OCI-LY1 (cell line): ENCODE measurements around the gene CARMIL1.

Source experiments
- H2AFZ ChIP-seq: fragments of 200-600 bp; sonication (generic), shearing (Covaris generic); 2 replicates; pipeline ENCODE4 v1.6.0; 2014; ENCODE audit warnings: antibody characterized with exemption, mild to moderate bottlenecking, low read length
- H3F3A ChIP-seq: fragments of 200-600 bp; sonication (generic), shearing (Covaris generic); 2 replicates; pipeline ENCODE4 v1.6.0; 2014; ENCODE audit warnings: mild to moderate bottlenecking, antibody characterized with exemption, low read length, moderate library complexity; ENCODE audit not compliant: insufficient read depth
- H3K27ac ChIP-seq: fragments of 200-600 bp; sonication (generic); 2 replicates; pipeline ENCODE4 v1.5.1; 2014; ENCODE audit warnings: low read length, mixed run types, mild to moderate bottlenecking, low read depth; ENCODE audit not compliant: poor library complexity, severe bottlenecking
- H3K27me3 ChIP-seq: fragments of 200-600 bp; sonication (generic); 2 replicates; pipeline ENCODE4 v1.6.0; 2014; ENCODE audit warnings: antibody characterized with exemption, mild to moderate bottlenecking, low read length, moderate library complexity; ENCODE audit not compliant: insufficient read depth
- H3K36me3 ChIP-seq: fragments of 200-600 bp; sonication (generic); 2 replicates; pipeline ENCODE4 v1.6.1; 2014; ENCODE audit warnings: mild to moderate bottlenecking, antibody characterized with exemption, low read length, moderate library complexity, mixed read lengths; ENCODE audit not compliant: insufficient read depth
- H3K4me1 ChIP-seq: fragments of 200-600 bp; sonication (generic); 2 replicates; pipeline ENCODE4 v1.5.1; 2014; ENCODE audit warnings: mild to moderate bottlenecking, low read length, moderate library complexity; ENCODE audit not compliant: insufficient read depth, severe bottlenecking
- H3K4me2 ChIP-seq: fragments of 200-600 bp; sonication (generic), shearing (Covaris generic); 2 replicates; pipeline ENCODE4 v1.6.1; 2014; ENCODE audit warnings: low read length
- H3K4me3 ChIP-seq: fragments of 200-600 bp; sonication (generic); 2 replicates; pipeline ENCODE4 v1.5.1; 2014; ENCODE audit warnings: low read length, low read depth, mild to moderate bottlenecking, mixed read lengths; ENCODE audit not compliant: poor library complexity, severe bottlenecking
- H3K79me2 ChIP-seq: fragments of 200-600 bp; shearing (Covaris generic); 2 replicates; pipeline ENCODE4 v1.6.1; 2016; ENCODE audit warnings: mixed run types, low read length, mixed read lengths; ENCODE audit not compliant: insufficient read depth
- H3K9ac ChIP-seq: fragments of 200-600 bp; sonication (generic), shearing (Covaris generic); 2 replicates; pipeline ENCODE4 v1.6.1; 2014; ENCODE audit warnings: mild to moderate bottlenecking, low read length, mixed read lengths
- H3K9me2 ChIP-seq: fragments of 200-600 bp; sonication (generic), shearing (Covaris generic); 2 replicates; pipeline ENCODE4 v1.6.1; 2014; ENCODE audit warnings: low read depth, mild to moderate bottlenecking, low read length, mixed read lengths
- H3K9me3 ChIP-seq: fragments of 200-600 bp; shearing (Covaris generic); 2 replicates; pipeline ENCODE4 v1.6.1; 2014; ENCODE audit warnings: low read length, mixed read lengths
- H4K20me1 ChIP-seq: fragments of 200-600 bp; sonication (generic), shearing (Covaris generic); 2 replicates; pipeline ENCODE4 v1.6.0; 2016; ENCODE audit warnings: mild to moderate bottlenecking, low read length; ENCODE audit not compliant: insufficient read depth
- CTCF ChIP-seq: fragments of 200-600 bp; sonication (generic), shearing (Covaris generic); IDR thresholded peaks from 2 replicates; pipeline ENCODE4 v1.5.1; 2017; ENCODE audit warnings: mild to moderate bottlenecking, antibody characterized with exemption, low read length, moderate library complexity, mixed read lengths
- EZH2 ChIP-seq: fragments of 200-600 bp; sonication (generic), shearing (Covaris generic); IDR thresholded peaks from 2 replicates; pipeline ENCODE4 v1.8.0; 2017; ENCODE audit warnings: borderline replicate concordance, mixed run types, mild to moderate bottlenecking, antibody characterized with exemption, low read length, moderate library complexity, mixed read lengths

The CARMIL1 gene

GRCh38 chr6:25303254-25303653, 24.1 kb downstream of the CARMIL1 start:
- H3K4me1 ChIP-seq: peaks cover 34% of the 10 kb centered on the region
- peaks cover 27% of the 10 kb centered on the region for H3K79me2 ChIP-seq
- H3K27ac ChIP-seq: no peak overlapping the region

DNA sequence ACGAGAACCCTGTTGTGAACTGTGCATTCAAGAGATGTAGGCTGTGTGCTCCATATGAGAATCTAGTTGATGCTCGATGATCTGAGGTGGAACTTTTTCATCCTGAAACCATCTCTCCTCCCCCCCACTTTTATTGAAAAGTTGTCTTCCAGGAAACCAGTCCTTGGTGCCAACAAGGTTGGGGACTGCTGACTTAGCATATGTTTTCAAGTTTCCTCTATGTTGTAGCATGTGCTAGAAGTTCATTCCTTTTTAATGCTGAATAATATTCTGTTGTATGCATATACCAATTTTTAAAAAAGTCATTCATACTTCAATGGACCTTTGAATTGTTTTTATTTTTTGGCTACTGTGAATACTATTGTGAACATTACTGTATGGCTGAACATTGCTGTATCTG, 27.2 kb downstream of the CARMIL1 start:
- H4K20me1 ChIP-seq: peaks cover 5% of the 10 kb centered on the region; the same call in 1 of the 2 replicates
- no peak overlapping the region for H3K9ac ChIP-seq
- H3K36me3 ChIP-seq: no peaks in the 10 kb centered on the region
- no peak overlapping the region for H3K27ac ChIP-seq
- TF ChIP-seq CTCF: no peak
- no peak for TF ChIP-seq EZH2
- H2AFZ ChIP-seq: no peak overlapping the region
- no peak overlapping the region for H3K4me3 ChIP-seq
- H3K9me2 ChIP-seq: no peaks in the 10 kb centered on the region
- no peaks in the 10 kb centered on the region for H3K9me3 ChIP-seq
- H3K4me1 ChIP-seq: peaks cover 18% of the 10 kb centered on the region
- peaks cover 23% of the 10 kb centered on the region for H3K79me2 ChIP-seq
- H3F3A ChIP-seq: no peaks in the 10 kb centered on the region; the same call in 1 of the 2 replicates
- H3K4me2 ChIP-seq: no peak overlapping the region
- H3K27me3 ChIP-seq: no peaks in the 10 kb centered on the region

More at GRCh38 chr6:25303254-25303653, 24.1 kb downstream of the CARMIL1 start:
- Histone ChIP-seq H3K9ac (no peak overlapping the region), H2AFZ (no peak overlapping the region), H3K9me3 (no peaks in the 10 kb centered on the region), H3K4me3 (no peak overlapping the region), H3K9me2 (no peaks in the 10 kb centered on the region), H3K4me2 (no peak overlapping the region), H4K20me1 (peaks cover 6% of the 10 kb centered on the region; the same call in 1 of the 2 replicates), H3F3A (no peaks in the 10 kb centered on the region; the same call in 1 of the 2 replicates), H3K36me3 (no peaks in the 10 kb centered on the region), H3K27me3 (no peaks in the 10 kb centered on the region)
- TF ChIP-seq CTCF (no peak), EZH2 (no peak)

DNA sequence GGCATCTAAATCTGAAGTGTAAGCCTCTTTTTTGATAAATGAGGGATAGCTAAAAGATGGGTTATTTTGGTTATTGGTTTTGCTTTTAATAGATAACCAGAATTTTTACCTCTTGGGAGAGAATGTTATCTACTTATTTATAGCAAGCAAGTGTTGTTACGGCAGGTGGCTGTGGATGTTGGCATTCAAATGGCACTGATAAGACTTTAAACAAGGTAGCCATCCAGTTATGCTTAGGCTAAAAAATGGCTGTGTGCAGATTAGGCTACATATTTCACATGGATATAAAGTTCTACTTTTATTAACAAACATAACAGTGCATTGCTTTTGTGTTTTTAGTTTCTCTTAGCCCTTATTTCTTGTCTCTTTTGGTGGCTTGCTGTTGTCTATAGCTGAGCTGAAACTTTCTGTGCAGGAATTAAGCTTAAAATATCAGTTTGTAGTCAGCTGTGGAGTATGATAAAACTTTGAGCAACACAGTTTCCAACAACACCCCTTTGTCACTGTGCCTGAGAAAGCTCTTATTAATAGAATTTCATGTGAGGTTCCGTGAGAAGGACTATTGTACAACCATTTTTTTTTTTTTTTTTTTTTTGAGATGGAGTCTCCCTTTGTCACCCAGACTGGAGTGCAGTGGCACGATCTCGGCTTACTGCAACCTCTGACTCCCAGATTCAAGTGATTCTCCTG, 28.8 kb downstream of the CARMIL1 start:
- peaks cover 19% of the 10 kb centered on the region for H3K4me1 ChIP-seq
- H2AFZ ChIP-seq: no peak overlapping the region
- H4K20me1 ChIP-seq: no peaks in the 10 kb centered on the region; the same call in 1 of the 2 replicates
- no peak overlapping the region for H3K9ac ChIP-seq
- no peak overlapping the region for H3K4me2 ChIP-seq
- TF ChIP-seq EZH2 (no peak), CTCF (no peak)
- H3K9me2 ChIP-seq: no peaks in the 10 kb centered on the region
- no peaks in the 10 kb centered on the region; the same call in 1 of the 2 replicates for H3F3A ChIP-seq
- no peaks in the 10 kb centered on the region for H3K27me3 ChIP-seq
- no peak overlapping the region for H3K4me3 ChIP-seq
- H3K36me3 ChIP-seq: no peaks in the 10 kb centered on the region
- H3K27ac ChIP-seq: no peak overlapping the region
- H3K9me3 ChIP-seq: no peaks in the 10 kb centered on the region
- peaks cover 23% of the 10 kb centered on the region for H3K79me2 ChIP-seq
